Transverse colon (tissue), 4 donors: Measurements from ENCODE around the gene TRIM7.

Source experiments
- EP300 ChIP-seq: sonication (generic); formaldehyde crosslinking; IDR thresholded peaks from one replicate; pipeline ENCODE4 v1.6.1; 2017; ENCODE audit warnings: antibody characterized with exemption, low read depth
- POLR2A ChIP-seq: fragments of 450-650 bp; IDR thresholded peaks from one replicate; pipeline ENCODE4 v1.6.1; 2016; ENCODE audit warnings: antibody characterized with exemption, mild to moderate bottlenecking, moderate library complexity
- POLR2AphosphoS5 ChIP-seq, 3 donors: sonication (generic); formaldehyde crosslinking; IDR thresholded peaks; one replicate each; pipeline ENCODE4 v1.6.1; 2016; ENCODE audit warnings: antibody characterized with exemption in 3 of 3
- TF ChIP-seq, protein P1 (sequence below), 5 experiments: fragments of 200-600 bp in 3 of 5; fragments of 450-650 bp in 2 of 5; sonication (generic) in 3 of 5; IDR thresholded peaks; 1 replicate in 2 of 5; 2 replicates in 3 of 5; pipeline ENCODE4 v1.5.1; 2016 to 2017; ENCODE audit warnings: antibody characterized with exemption in 5 of 5, inconsistent platforms in 3 of 5, mild to moderate bottlenecking in 2 of 5, moderate library complexity in 1 of 5

DNA sequence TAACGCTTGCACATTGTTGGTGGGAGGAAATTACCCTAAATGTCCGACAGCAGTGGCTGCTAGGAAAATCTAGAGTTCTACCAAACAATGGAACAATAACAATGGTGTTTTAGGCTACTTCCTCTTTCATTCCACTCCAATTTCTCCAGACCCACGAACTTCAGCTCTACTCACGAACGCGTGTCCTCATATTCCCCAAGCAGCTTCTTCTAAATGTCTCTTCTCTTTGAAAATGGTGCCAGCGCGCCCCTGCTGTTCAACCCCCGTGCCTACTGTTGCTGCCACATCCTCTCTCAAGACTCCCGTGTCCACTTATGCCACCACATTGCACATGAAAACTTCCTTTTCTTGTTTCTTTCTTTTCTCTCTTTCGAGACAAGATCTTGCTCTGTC lies 32.0 kb downstream of the TRIM7 start:
- TF ChIP-seq, protein P1, sequence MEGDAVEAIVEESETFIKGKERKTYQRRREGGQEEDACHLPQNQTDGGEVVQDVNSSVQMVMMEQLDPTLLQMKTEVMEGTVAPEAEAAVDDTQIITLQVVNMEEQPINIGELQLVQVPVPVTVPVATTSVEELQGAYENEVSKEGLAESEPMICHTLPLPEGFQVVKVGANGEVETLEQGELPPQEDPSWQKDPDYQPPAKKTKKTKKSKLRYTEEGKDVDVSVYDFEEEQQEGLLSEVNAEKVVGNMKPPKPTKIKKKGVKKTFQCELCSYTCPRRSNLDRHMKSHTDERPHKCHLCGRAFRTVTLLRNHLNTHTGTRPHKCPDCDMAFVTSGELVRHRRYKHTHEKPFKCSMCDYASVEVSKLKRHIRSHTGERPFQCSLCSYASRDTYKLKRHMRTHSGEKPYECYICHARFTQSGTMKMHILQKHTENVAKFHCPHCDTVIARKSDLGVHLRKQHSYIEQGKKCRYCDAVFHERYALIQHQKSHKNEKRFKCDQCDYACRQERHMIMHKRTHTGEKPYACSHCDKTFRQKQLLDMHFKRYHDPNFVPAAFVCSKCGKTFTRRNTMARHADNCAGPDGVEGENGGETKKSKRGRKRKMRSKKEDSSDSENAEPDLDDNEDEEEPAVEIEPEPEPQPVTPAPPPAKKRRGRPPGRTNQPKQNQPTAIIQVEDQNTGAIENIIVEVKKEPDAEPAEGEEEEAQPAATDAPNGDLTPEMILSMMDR (IDR thresholded peaks at IDR 0.05): peak in 2 of 5 experiments; percentile 13 to 16
- no peak for TF ChIP-seq POLR2AphosphoS5 (IDR thresholded peaks at IDR 0.05)
- no peak for TF ChIP-seq POLR2A
- no peak for TF ChIP-seq EP300
